Common myeloid progenitor, CD34-positive (primary cell): ENCODE data around the gene COL26A1.

Experiments used
- CTCF ChIA-PET: fragments of 350-600 bp; sonication (Branson Sonifier 250); formaldehyde crosslinking; loops from one replicate; lab custom pipeline; 2021; ENCODE audit warnings: antibody characterized with exemption; lab: Charles Lee
- POLR2A ChIA-PET: fragments of 350-600 bp; sonication (Branson Sonifier 250); formaldehyde crosslinking; loops from one replicate; lab custom pipeline; 2021; ENCODE audit warnings: antibody characterized with exemption; lab: Charles Lee
- DNase-seq, 3 donors: peaks; one replicate each; pipeline versions ENCODE4 v3.0.0 to v3.0.0-alpha.2; 2013
- H3K27ac ChIP-seq, 2 experiments: 1 replicate in 1 of 2; 2 replicates in 1 of 2; pipeline ENCODE4 v1.7.0; 2013; ENCODE audit warnings: inconsistent platforms in 2 of 2, low read length in 2 of 2, mild to moderate bottlenecking in 2 of 2, low read depth in 1 of 2, moderate library complexity in 1 of 2; ENCODE audit not compliant: severe bottlenecking in 2 of 2, insufficient read depth in 1 of 2, poor library complexity in 1 of 2
- H3K27me3 ChIP-seq, 5 experiments: replicated peaks in 2 of 5; 1 replicate in 3 of 5; 2 replicates in 2 of 5; pipeline versions ENCODE4 v1.6.1 to v1.7.0; 2013; ENCODE audit warnings: low read length in 4 of 5, mild to moderate bottlenecking in 2 of 5, moderate library complexity in 2 of 5, inconsistent platforms in 1 of 5; ENCODE audit not compliant: insufficient read depth in 5 of 5, control insufficient read depth in 4 of 5
- H3K36me3 ChIP-seq, 4 experiments: 1 replicate in 2 of 4; 2 replicates in 2 of 4; pipeline versions ENCODE4 v1.6.1 to v1.7.0; 2013; ENCODE audit warnings: low read length in 3 of 4, control low read depth in 1 of 4, mild to moderate bottlenecking in 1 of 4; ENCODE audit not compliant: control insufficient read depth in 4 of 4, insufficient read depth in 4 of 4
- H3K4me1 ChIP-seq, 4 experiments: 1 replicate in 3 of 4; 2 replicates in 1 of 4; pipeline versions ENCODE4 v1.6.1 to v1.7.1; 2013; ENCODE audit warnings: low read length in 3 of 4, mild to moderate bottlenecking in 3 of 4, control low read depth in 1 of 4, inconsistent platforms in 1 of 4, moderate library complexity in 1 of 4; ENCODE audit not compliant: control insufficient read depth in 4 of 4, insufficient read depth in 4 of 4; ENCODE audit errors: control extremely low read depth in 1 of 4
- H3K4me3 ChIP-seq, 7 experiments: 1 replicate in 4 of 7; 2 replicates in 3 of 7; pipeline versions ENCODE4 v1.5.1 to v1.7.0; 2013; ENCODE audit warnings: mild to moderate bottlenecking in 7 of 7, low read length in 6 of 7, moderate library complexity in 6 of 7, inconsistent platforms in 2 of 7, low read depth in 2 of 7, control low read depth in 1 of 7; ENCODE audit not compliant: insufficient read depth in 4 of 7, control insufficient read depth in 1 of 7; ENCODE audit errors: extremely low read depth in 1 of 7
- H3K9me3 ChIP-seq, 5 experiments: 1 replicate in 4 of 5; 2 replicates in 1 of 5; pipeline versions ENCODE4 v1.6.1 to v1.7.1; 2013; ENCODE audit warnings: low read length in 4 of 5, mild to moderate bottlenecking in 2 of 5, inconsistent platforms in 1 of 5, low read depth in 1 of 5, moderate library complexity in 1 of 5; ENCODE audit not compliant: control insufficient read depth in 4 of 5, insufficient read depth in 2 of 5; ENCODE audit errors: control extremely low read depth in 1 of 5
- WGBS: methylation state at CpG from one replicate; pipeline ENCODE4 v1.1.5; 2013; ENCODE audit not compliant: insufficient coverage; 5-methylcytosine and 5-hydroxymethylcytosine counted together

COL26A1 gene

DNA sequence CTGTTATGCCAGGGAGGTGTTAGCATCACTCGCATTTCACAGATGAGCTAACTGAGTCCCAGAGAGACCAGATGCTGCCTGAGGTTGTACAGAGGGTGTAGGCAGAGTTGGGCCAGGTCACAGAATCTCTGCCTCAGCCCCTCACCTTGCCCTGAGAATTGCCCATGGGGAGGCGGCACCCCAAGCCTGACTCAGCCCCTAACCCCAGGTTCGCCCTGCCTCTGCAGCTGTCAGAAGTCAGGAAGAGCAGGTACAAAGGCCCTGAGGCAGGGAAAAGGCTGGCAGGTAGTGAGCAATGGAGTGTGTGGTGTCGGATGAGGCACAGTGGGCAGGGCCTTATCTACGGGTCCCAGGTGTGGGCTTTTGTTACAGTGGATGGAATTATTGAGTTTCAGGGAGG lies 187.1 kb downstream of the COL26A1 start:
- Histone ChIP-seq H3K27me3 (no peaks in the 10 kb centered on the region), H3K4me3 (no peak overlapping the region), H3K27ac (no peak overlapping the region), H3K4me1 (peaks cover 0 to 2% (median 0%) of the 10 kb centered on the region in 4 experiments), H3K36me3 (no peaks in the 10 kb centered on the region), H3K9me3 (no peaks in the 10 kb centered on the region)
- ChIA-PET CTCF (interaction anchor here (0.6 to 2.1 kb wide), 4 partner anchors 14 to 763 kb away, joined by 3 to 6 read pairs (median 4); no protein-coding TSS in a partner anchor), POLR2A (no interaction called here)
- DNase-seq = no peak
- 100% methylated on average over 2 of the region's 5 CpGs for WGBS

DNA sequence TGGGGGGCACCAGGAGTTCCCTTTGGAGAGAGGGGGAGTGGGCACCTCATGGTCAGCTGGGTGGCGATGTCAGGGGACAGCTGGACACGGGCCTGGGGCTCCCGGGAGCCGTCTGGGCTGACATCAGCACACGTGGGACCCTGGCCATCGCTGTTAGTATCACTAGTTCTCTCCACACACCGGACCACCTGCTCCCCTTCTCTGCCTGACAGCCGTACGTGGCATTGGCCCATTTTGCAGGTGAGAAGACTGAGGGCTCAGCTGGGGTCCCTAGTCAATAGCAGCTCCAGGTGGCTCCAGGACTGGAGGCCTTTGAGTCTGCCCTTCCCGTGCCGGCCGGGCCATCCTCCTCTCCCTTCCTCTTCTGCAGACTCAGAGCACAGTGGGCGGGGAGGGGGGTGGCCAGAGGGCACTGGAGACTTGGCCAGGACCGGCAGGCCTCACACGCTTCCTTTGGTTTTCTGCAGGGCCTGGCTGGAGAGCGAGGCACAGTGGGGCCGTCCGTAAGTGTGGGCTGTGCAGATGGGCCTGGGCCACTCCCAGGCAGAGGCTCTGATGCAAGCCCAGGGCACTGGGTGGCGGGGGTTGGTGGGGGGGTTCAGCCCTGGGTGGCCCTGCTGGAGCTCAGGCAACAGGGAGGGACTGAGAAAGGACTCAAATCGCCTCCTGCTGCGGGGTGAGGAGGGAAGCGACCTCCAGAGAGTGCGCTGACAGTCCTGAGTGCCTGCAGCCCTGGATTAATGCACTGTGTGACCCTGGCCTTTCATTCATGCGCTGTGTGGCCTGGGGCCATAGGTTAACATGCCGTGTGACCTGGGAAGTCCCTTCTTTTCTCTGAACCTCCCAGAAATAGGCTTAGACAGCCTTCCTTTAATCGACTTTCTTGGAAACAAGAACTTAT lies 188.2 kb downstream of the COL26A1 start:
- Histone ChIP-seq H3K27me3 (no peaks in the 10 kb centered on the region), H3K4me3 (no peak overlapping the region), H3K9me3 (no peaks in the 10 kb centered on the region), H3K4me1 (peaks cover 0 to 2% (median 0%) of the 10 kb centered on the region in 4 experiments), H3K27ac (no peak overlapping the region), H3K36me3 (no peaks in the 10 kb centered on the region)
- ChIA-PET POLR2A (no interaction called here), CTCF (interaction anchor here (2.1 kb wide), 3 partner anchors 8 to 719 kb away, joined by 5 to 7 read pairs (median 6); no protein-coding TSS in a partner anchor)
- 96% methylated on average over 21 of the region's 26 CpGs for WGBS
- DNase-seq = no peak

DNA sequence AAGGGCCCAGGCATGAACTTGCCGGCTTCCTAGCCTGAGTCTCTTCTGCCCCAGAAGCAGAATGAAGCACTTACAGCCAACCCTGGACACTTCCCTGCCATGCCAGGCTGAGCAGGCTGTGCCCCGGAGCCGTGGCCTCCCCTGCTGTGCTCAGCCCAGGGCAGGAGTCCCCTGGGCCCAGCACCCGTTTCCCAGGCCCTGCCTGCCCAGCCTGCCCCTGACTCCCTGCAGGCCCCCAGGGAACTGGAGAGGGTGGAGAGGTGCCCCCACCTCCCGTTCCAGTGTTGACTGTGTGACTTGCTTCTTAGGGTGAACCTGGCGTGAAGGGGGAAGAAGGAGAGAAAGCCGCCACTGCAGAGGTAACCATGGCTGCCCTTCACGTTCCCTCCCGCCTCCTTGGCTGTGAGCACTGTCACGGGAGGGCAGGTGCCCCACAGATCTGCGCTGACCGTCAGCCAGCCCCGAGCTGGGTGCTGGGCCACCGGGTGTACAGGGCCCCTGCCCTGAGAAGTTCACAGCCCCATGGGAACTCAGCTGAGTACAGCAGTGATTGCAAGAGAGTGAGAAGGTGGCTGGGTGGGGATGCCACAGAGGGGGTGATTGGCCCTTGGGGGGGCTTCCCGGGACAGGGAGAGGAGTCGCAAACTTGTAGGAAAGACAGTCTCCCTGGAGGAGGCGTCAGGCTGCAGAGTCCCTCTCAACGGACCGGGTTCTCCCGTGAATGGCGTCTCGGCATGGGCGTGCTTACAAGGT lies 190.5 kb downstream of the COL26A1 start:
- Histone ChIP-seq H3K9me3 (no peaks in the 10 kb centered on the region), H3K4me1 (peaks cover 0 to 2% (median 0%) of the 10 kb centered on the region in 4 experiments), H3K27ac (no peak overlapping the region), H3K4me3 (no peak overlapping the region), H3K27me3 (no peaks in the 10 kb centered on the region), H3K36me3 (no peaks in the 10 kb centered on the region)
- CTCF ChIA-PET = interaction anchor here (2.1 kb wide), 1 partner anchor 10 kb away, joined by 7 read pairs; no protein-coding TSS in a partner anchor
- no peak for DNase-seq
- WGBS = 93% methylated on average over 17 of the region's 23 CpGs
- POLR2A ChIA-PET = no interaction called here

DNA sequence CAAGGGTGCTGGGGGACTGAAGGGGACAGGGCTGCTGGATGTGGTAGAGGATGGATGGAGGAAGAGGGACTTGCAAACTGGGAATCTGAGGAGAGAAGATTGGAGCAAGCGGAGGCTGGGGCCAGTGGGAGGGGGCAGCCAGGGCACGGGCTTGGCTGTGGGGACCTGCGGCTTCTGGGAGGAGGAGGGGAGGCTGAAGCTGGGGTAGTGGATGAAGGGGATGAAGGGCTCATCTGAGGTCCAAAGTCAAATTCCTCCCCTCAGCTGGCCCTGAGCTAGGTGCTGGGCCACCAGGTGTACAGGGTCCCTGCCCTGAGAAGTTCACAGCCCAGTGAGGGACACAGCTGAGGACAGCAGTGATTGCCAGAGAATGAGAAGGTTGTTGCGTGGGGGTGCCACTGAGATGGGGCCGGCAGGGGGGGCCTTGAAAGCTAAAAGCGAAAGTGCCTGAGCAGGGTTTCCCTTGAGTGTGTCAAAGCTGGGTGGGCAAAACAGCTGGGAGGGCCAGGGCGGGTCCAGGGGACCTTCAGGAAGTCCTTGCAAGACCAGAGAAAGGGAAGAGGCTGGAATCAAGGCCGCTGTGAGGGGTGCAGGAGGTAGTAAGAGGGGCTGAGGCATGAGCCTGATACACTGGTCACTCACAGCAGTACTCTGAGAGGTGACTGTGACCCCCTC lies 191.2 kb downstream of the COL26A1 start:
- ChIA-PET CTCF (no interaction called here), POLR2A (no interaction called here)
- Histone ChIP-seq H3K4me3 (no peak overlapping the region), H3K4me1 (peaks cover 0 to 2% (median 0%) of the 10 kb centered on the region in 4 experiments), H3K27ac (no peak overlapping the region), H3K9me3 (no peaks in the 10 kb centered on the region), H3K27me3 (no peaks in the 10 kb centered on the region), H3K36me3 (no peaks in the 10 kb centered on the region)
- no peak for DNase-seq
- WGBS = 86% methylated on average over 8 of the region's 8 CpGs

DNA sequence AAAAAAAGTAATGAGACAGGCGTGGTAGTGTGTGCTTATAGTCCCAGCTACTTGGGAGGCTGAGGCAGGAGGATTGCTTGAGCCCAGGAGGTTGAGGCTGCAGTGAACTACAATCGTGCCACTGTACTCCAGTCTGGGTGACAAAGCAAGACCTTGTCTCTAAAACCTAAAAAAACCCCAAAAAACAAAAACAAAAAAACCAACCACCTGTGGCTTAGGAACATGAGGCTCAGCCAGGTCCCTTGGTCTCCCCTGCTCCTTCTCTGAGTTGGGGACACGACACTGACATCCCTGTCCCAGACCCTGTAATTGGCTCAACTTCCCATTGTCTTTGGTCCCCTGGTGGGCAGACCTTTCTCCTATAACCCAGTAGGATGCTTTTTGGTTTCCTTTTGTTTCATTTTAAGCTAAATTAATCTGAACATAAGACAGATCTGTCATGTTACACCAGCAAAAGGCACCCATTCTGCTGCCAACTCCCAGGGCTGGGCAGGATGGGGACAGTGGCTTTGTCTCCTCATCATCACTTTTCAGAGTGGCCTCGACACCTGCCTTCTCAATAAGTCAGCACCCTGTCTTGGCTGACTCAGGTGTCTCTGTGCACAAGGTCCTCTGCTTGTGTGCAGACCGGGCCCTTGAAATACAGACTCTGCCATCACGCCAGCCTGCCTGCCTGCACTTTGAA lies 192.1 kb downstream of the COL26A1 start:
- ChIA-PET CTCF (interaction anchor here (1.6 kb wide), 1 partner anchor 12 kb away, joined by 4 read pairs; no protein-coding TSS in a partner anchor), POLR2A (interaction anchor here (0.5 kb wide), 1 partner anchor 142 kb away, joined by 4 read pairs; no protein-coding TSS in a partner anchor)
- no peak overlapping the region for H3K4me3 ChIP-seq
- no peaks in the 10 kb centered on the region for H3K27me3 ChIP-seq
- H3K9me3 ChIP-seq = no peaks in the 10 kb centered on the region
- H3K4me1 ChIP-seq = peaks cover 0 to 2% (median 0%) of the 10 kb centered on the region in 4 experiments
- no peak overlapping the region for H3K27ac ChIP-seq
- no peak for DNase-seq
- no peaks in the 10 kb centered on the region for H3K36me3 ChIP-seq
- 96% methylated on average over 4 of the region's 6 CpGs for WGBS

DNA sequence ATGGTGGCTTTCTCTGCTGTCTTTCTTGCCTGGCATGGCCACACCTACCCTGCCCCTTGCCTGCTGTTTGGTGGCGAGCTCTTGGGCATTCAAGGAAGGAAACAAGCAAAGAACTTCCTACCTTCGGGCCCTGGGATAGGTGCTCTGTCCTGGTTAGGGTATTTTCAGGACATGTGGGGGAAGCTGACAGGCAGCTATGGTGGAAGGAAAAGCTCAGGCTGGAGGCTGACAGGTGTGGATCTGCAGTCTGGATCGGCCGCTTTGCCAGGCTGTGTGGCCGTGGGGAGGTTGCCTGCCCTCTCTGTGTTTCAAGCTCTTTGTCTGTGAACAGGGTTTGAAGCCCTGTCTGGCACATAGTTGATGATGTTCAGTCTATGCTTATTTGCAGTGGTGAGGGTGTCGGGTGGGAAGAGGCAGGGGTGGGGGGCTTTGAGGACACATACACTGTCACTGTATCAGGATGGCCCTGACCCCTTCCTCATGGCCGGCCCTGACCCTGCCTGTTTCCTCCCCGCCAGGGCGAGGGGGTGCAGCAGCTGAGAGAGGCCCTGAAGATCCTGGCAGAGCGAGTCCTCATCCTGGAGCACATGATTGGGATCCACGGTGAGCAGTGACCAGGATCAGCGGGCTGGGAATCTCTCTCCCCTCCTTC lies 192.7 kb downstream of the COL26A1 start:
- peaks cover 0 to 2% (median 0%) of the 10 kb centered on the region in 4 experiments for H3K4me1 ChIP-seq
- DNase-seq = no peak
- H3K27ac ChIP-seq = no peak overlapping the region
- POLR2A ChIA-PET = interaction anchor here (0.5 kb wide), 1 partner anchor 142 kb away, joined by 4 read pairs; no protein-coding TSS in a partner anchor
- H3K4me3 ChIP-seq = no peak overlapping the region
- no peaks in the 10 kb centered on the region for H3K9me3 ChIP-seq
- H3K36me3 ChIP-seq = no peaks in the 10 kb centered on the region
- CTCF ChIA-PET = interaction anchor here (1.6 kb wide), 1 partner anchor 12 kb away, joined by 4 read pairs; no protein-coding TSS in a partner anchor
- no peaks in the 10 kb centered on the region for H3K27me3 ChIP-seq
- 90% methylated on average over 10 of the region's 12 CpGs for WGBS
